HTERT RPE-1 (cell line): ENCODE measurements around the gene KCNK6.

Experiments
- in situ Hi-C: fragments of 300-500 bp; cut with MboI; formaldehyde crosslinking; loops from 4 replicates; pipeline ENCODE4 v1.14.3; 2020; ENCODE audit warnings: low sequenced_read_pairs

The KCNK6 gene

GRCh38 chr19:38319421-38320258 lies at the start of gene KCNK6:
Gene KCNK6 (plus strand): TSS chr19:38319845. CDS start chr19:38319951, 106 bp downstream.
- in situ Hi-C loops: no loop called here

- in situ Hi-C loops: no loop called here
Observed at GRCh38 chr19:38270587-38271167, 49.0 kb upstream of the KCNK6 start.

GRCh38 chr19:38273499-38273898 lies 46.1 kb upstream of the KCNK6 start:
- in situ Hi-C loops: no loop called here

GRCh38 chr19:38274739-38275138 lies 44.9 kb upstream of the KCNK6 start:
- in situ Hi-C loops: no loop called here

- in situ Hi-C loops: no loop called here
Observed at GRCh38 chr19:38276942-38277517, 42.6 kb upstream of the KCNK6 start.

- in situ Hi-C loops: no loop called here
Observed at GRCh38 chr19:38277549-38277948, 42.1 kb upstream of the KCNK6 start.

GRCh38 chr19:38277969-38278680 lies 41.5 kb upstream of the KCNK6 start:
- in situ Hi-C loops: no loop called here

- in situ Hi-C loops: no loop called here
Observed at GRCh38 chr19:38278751-38279150, 40.9 kb upstream of the KCNK6 start.

GRCh38 chr19:38280030-38280921 lies 39.4 kb upstream of the KCNK6 start:
- in situ Hi-C loops: no loop called here

GRCh38 chr19:38281811-38282566 lies 37.7 kb upstream of the KCNK6 start:
- in situ Hi-C loops: no loop called here

- in situ Hi-C loops: no loop called here
Observed at GRCh38 chr19:38283271-38283670, 36.4 kb upstream of the KCNK6 start.

GRCh38 chr19:38284422-38284821 lies 35.2 kb upstream of the KCNK6 start:
- in situ Hi-C loops: no loop called here

GRCh38 chr19:38285567-38285966 lies 34.1 kb upstream of the KCNK6 start:
- in situ Hi-C loops: no loop called here

GRCh38 chr19:38287604-38288003 lies 32.0 kb upstream of the KCNK6 start:
- in situ Hi-C loops: no loop called here

- in situ Hi-C loops: no loop called here
Observed at GRCh38 chr19:38288123-38288855, 31.4 kb upstream of the KCNK6 start.

GRCh38 chr19:38289955-38290354 lies 29.7 kb upstream of the KCNK6 start:
- in situ Hi-C loops: no loop called here

- in situ Hi-C loops: no loop called here
Observed at GRCh38 chr19:38290631-38291147, 29.0 kb upstream of the KCNK6 start.

GRCh38 chr19:38291855-38292254 lies 27.8 kb upstream of the KCNK6 start:
- in situ Hi-C loops: no loop called here

- in situ Hi-C loops: no loop called here
Observed at GRCh38 chr19:38293281-38293680, 26.4 kb upstream of the KCNK6 start.
